HEK293 (cell line): ENCODE results near the gene GRK5.
A peak's percentile ranks its signal among the peaks of the same experiment; 100 is the strongest.

ENCODE experiments used
- CTCF ChIA-PET: fragments of 350-600 bp; formaldehyde crosslinking; extraction: SDS; loops from one replicate; lab custom pipeline; 2021; ENCODE audit warnings: antibody characterized with exemption; lab: Yijun Ruan, JAX
- POLR2A ChIA-PET: fragments of 300-600 bp; formaldehyde crosslinking; extraction: SDS; loops from one replicate; lab custom pipeline; 2020; ENCODE audit warnings: antibody characterized with exemption, inconsistent platforms; lab: Yijun Ruan, JAX
- H3K27ac ChIP-seq: fragments of 200-500 bp; sonication (Bioruptor generic); 2 replicates; pipeline ENCODE4 v1.5.1; 2014; ENCODE audit warnings: low read depth, low read length, control low read depth, inconsistent platforms; ENCODE audit errors: extremely low read depth
- H3K36me3 ChIP-seq, 2 experiments: fragments of 200-500 bp in 1 of 2; sonication (Bioruptor generic) in 1 of 2; 1 replicate in 1 of 2; 2 replicates in 1 of 2; pipeline ENCODE4 v1.5.1; 2014 to 2017; ENCODE audit warnings: inconsistent platforms in 2 of 2, low read length in 2 of 2; ENCODE audit not compliant: control insufficient read depth in 2 of 2, insufficient read depth in 1 of 2
- H3K4me1 ChIP-seq: fragments of 200-500 bp; sonication (Bioruptor generic); 2 replicates; pipeline ENCODE4 v1.5.1; 2014; ENCODE audit warnings: mild to moderate bottlenecking, low read length, inconsistent platforms; ENCODE audit not compliant: control insufficient read depth, insufficient read depth
- H3K4me3 ChIP-seq: 2 replicates; pipeline ENCODE4 v1.5.1; 2011; ENCODE audit warnings: low read depth, mild to moderate bottlenecking, control low read depth, low read length, moderate library complexity
- H3K9me3 ChIP-seq: fragments of 200-500 bp; sonication (Bioruptor generic); 2 replicates; pipeline ENCODE4 v1.5.1; 2014; ENCODE audit warnings: low read depth, low read length, inconsistent platforms; ENCODE audit not compliant: control insufficient read depth, insufficient read depth
- AEBP2 ChIP-seq: fragments of 450-650 bp; formaldehyde crosslinking; IDR thresholded peaks from 2 replicates; pipeline ENCODE4 v1.5.1; 2016; ENCODE audit warnings: missing biosample characterization, missing genetic modification characterization, borderline replicate concordance
- HIC1 ChIP-seq: fragments of 450-650 bp; formaldehyde crosslinking; IDR thresholded peaks from 2 replicates; pipeline ENCODE4 v1.5.1; 2016; ENCODE audit warnings: missing biosample characterization, missing genetic modification characterization
- MEIS1 ChIP-seq: sonication (generic); formaldehyde crosslinking; IDR thresholded peaks from 2 replicates; pipeline ENCODE4 v1.8.1; 2022; ENCODE audit warnings: missing genetic modification reagents, mild to moderate bottlenecking, borderline replicate concordance
- PRDM4 ChIP-seq: fragments of 450-650 bp; formaldehyde crosslinking; IDR thresholded peaks from 2 replicates; pipeline ENCODE4 v1.5.1; 2017; ENCODE audit warnings: missing biosample characterization, missing genetic modification characterization
- SCRT1 ChIP-seq: fragments of 450-650 bp; formaldehyde crosslinking; IDR thresholded peaks from 2 replicates; pipeline ENCODE4 v1.5.1; 2016; ENCODE audit warnings: missing biosample characterization, missing genetic modification characterization, borderline replicate concordance
- ZBTB11 ChIP-seq: fragments of 450-650 bp; formaldehyde crosslinking; conservative IDR thresholded peaks from 2 replicates; pipeline ENCODE4 v1.5.1; 2016; ENCODE audit warnings: low read depth, missing biosample characterization, missing genetic modification characterization
- ZNF114 ChIP-seq: fragments of 450-650 bp; formaldehyde crosslinking; IDR thresholded peaks from 2 replicates; pipeline ENCODE4 v1.5.0; 2017; ENCODE audit warnings: missing biosample characterization, missing genetic modification characterization
- ZNF121 ChIP-seq: fragments of 450-650 bp; formaldehyde crosslinking; IDR thresholded peaks from 2 replicates; pipeline ENCODE4 v1.5.1; 2016; ENCODE audit warnings: missing biosample characterization, missing genetic modification characterization
- ZNF132 ChIP-seq: fragments of 450-650 bp; formaldehyde crosslinking; IDR thresholded peaks from 2 replicates; pipeline ENCODE4 v1.5.1; 2017; ENCODE audit warnings: missing biosample characterization, missing genetic modification characterization, borderline replicate concordance
- ZNF138 ChIP-seq: fragments of 450-650 bp; formaldehyde crosslinking; IDR thresholded peaks from 2 replicates; pipeline ENCODE4 v1.5.1; 2016; ENCODE audit warnings: missing biosample characterization, missing genetic modification characterization, borderline replicate concordance
- ZNF148 ChIP-seq: fragments of 450-650 bp; formaldehyde crosslinking; IDR thresholded peaks from 2 replicates; pipeline ENCODE4 v1.5.0; 2017; ENCODE audit warnings: missing biosample characterization, missing genetic modification characterization, borderline replicate concordance
- ZNF274 ChIP-seq, 2 experiments: fragments of 200-500 bp in 1 of 2; fragments of 450-650 bp in 1 of 2; sonication (Bioruptor generic) in 1 of 2; formaldehyde crosslinking in 1 of 2; IDR thresholded peaks; 2 replicates each; pipeline versions ENCODE4 v1.5.1 to v1.6.1; 2014 to 2016; ENCODE audit warnings: borderline replicate concordance in 1 of 2, inconsistent platforms in 1 of 2, low read length in 1 of 2, missing biosample characterization in 1 of 2, missing genetic modification characterization in 1 of 2
- ZNF292 ChIP-seq: fragments of 450-650 bp; formaldehyde crosslinking; IDR thresholded peaks from 2 replicates; pipeline ENCODE4 v1.5.1; 2016; ENCODE audit warnings: low read depth, missing biosample characterization, missing genetic modification characterization, borderline replicate concordance
- ZNF37A ChIP-seq: fragments of 450-650 bp; IDR thresholded peaks from 2 replicates; pipeline ENCODE4 v1.5.1; 2018; ENCODE audit warnings: missing biosample characterization, missing genetic modification characterization
- ZNF404 ChIP-seq: fragments of 450-650 bp; formaldehyde crosslinking; IDR thresholded peaks from 2 replicates; pipeline ENCODE4 v1.5.1; 2017; ENCODE audit warnings: missing biosample characterization, missing genetic modification characterization
- ZNF513 ChIP-seq: fragments of 450-650 bp; IDR thresholded peaks from 2 replicates; pipeline ENCODE4 v1.5.1; 2018; ENCODE audit warnings: missing biosample characterization, missing genetic modification characterization
- ZNF529 ChIP-seq: fragments of 450-650 bp; formaldehyde crosslinking; IDR thresholded peaks from 2 replicates; pipeline ENCODE4 v1.5.1; 2017; ENCODE audit warnings: missing genetic modification characterization, missing biosample characterization; ENCODE audit not compliant: insufficient replicate concordance
- ZNF600 ChIP-seq: fragments of 450-650 bp; formaldehyde crosslinking; IDR thresholded peaks from 2 replicates; pipeline ENCODE4 v1.5.1; 2016; ENCODE audit warnings: missing biosample characterization, missing genetic modification characterization
- ZNF670 ChIP-seq: fragments of 450-650 bp; formaldehyde crosslinking; IDR thresholded peaks from 2 replicates; pipeline ENCODE4 v1.5.1; 2016; ENCODE audit warnings: missing biosample characterization, missing genetic modification characterization, low read depth
- ZSCAN23 ChIP-seq: fragments of 450-650 bp; formaldehyde crosslinking; IDR thresholded peaks from 2 replicates; pipeline ENCODE4 v1.5.1; 2016; ENCODE audit warnings: missing biosample characterization, missing genetic modification characterization
- ZXDB ChIP-seq: fragments of 450-650 bp; formaldehyde crosslinking; IDR thresholded peaks from 2 replicates; pipeline ENCODE4 v1.5.1; 2016; ENCODE audit warnings: missing biosample characterization, missing genetic modification characterization

GRK5 gene

GRCh38 chr10:119247550-119247894, 40.2 kb downstream of the GRK5 start:
- CTCF ChIA-PET: interaction anchor here (0.6 to 2.1 kb wide), 8 partner anchors 20 to 559 kb away, joined by 3 to 6 read pairs (median 3); no protein-coding TSS in a partner anchor
- no peaks in the 10 kb centered on the region for H3K9me3 ChIP-seq
- TF ChIP-seq ZNF670 (tag by site-specific recombination) (no peak), ZNF274 (IDR thresholded peaks at IDR 0.05; ENCODE audit: low read length) (no peak), ZNF274 (tag by site-specific recombination; IDR thresholded peaks at IDR 0.05; ENCODE audit: borderline replicate concordance) (no peak), ZNF138 (tag by site-specific recombination) (no peak), ZNF529 (no peak), MEIS1 (CRISPR knock-in tag) (no peak), ZNF404 (tag by site-specific recombination) (no peak), PRDM4 (tag by site-specific recombination) (peak; percentile 54; the same call in 1 of the 2 replicates), ZNF292 (tag by site-specific recombination) (no peak), ZNF121 (tag by site-specific recombination) (no peak)
- no peaks in the 10 kb centered on the region for H3K4me1 ChIP-seq
- H3K4me3 ChIP-seq: no peak overlapping the region
- POLR2A ChIA-PET: no interaction called here
- no peaks in the 10 kb centered on the region for H3K36me3 ChIP-seq
- H3K27ac ChIP-seq: no peak overlapping the region

GRCh38 chr10:119248184-119248583, 40.8 kb downstream of the GRK5 start:
- ChIA-PET POLR2A (no interaction called here), CTCF (interaction anchor here (0.7 to 2.1 kb wide), 6 partner anchors 20 to 230 kb away, joined by 3 to 5 read pairs (median 3); no protein-coding TSS in a partner anchor)
- Histone ChIP-seq H3K27ac (no peak overlapping the region), H3K4me3 (no peak overlapping the region), H3K36me3 (no peaks in the 10 kb centered on the region), H3K9me3 (no peaks in the 10 kb centered on the region), H3K4me1 (no peaks in the 10 kb centered on the region)
- no peak for TF ChIP-seq ZNF132 (tag by site-specific recombination)
- TF ChIP-seq ZXDB (tag by site-specific recombination): no peak
- TF ChIP-seq ZNF114 (tag by site-specific recombination): no peak
- TF ChIP-seq HIC1 (tag by site-specific recombination): no peak
- no peak for TF ChIP-seq ZSCAN23 (tag by site-specific recombination)
- no peak for TF ChIP-seq ZNF37A (tag by site-specific recombination)
- TF ChIP-seq AEBP2 (tag by site-specific recombination): no peak
- no peak for TF ChIP-seq ZNF148
- TF ChIP-seq SCRT1 (tag by site-specific recombination): no peak
- TF ChIP-seq ZBTB11: no peak
- no peak for TF ChIP-seq ZNF513 (tag by site-specific recombination)
- TF ChIP-seq ZNF600 (tag by site-specific recombination): no peak
